ENCODE measurements around the gene WFDC5. TPM values are rescaled to one million over a fixed set of nuclear protein-coding genes. Genes with fewer than 3 reads are reported as not detected.

WFDC5 gene
- polyA plus RNA-seq, 1 of the 3 experiments (the other 2 are of a cell fraction), result 0.08 TPM

- no peaks in the 10 kb centered on the region for H3K9me3 ChIP-seq
- H4K20me1 ChIP-seq (ENCODE audit: insufficient read depth), result no peaks in the 10 kb centered on the region
- H3K27me3 ChIP-seq (ENCODE audit: insufficient read depth), result no peaks in the 10 kb centered on the region
- peaks cover 16 to 33% of the 10 kb centered on the region in 2 experiments for H3K36me3 ChIP-seq (replicated peaks in 1 of 2; ENCODE audit: control insufficient read depth in 1 of 2, insufficient read depth in 2 of 2, low read length in 1 of 2)
- no peaks in the 10 kb centered on the region for H3K79me2 ChIP-seq (ENCODE audit: insufficient read depth)
- peaks cover 0 to 4% of the 10 kb centered on the region in 2 experiments; a peak in 1 of 4 replicates for H3K4me1 ChIP-seq (ENCODE audit: control insufficient read depth in 1 of 2, insufficient read depth in 2 of 2, low read depth in 1 of 2, low read length in 1 of 2)
- DNase-seq, result no peak
- ChIA-PET POLR2A (no interaction called here), CTCF (interaction anchor here (2.3 to 3.0 kb wide), 2 partner anchors 13 to 39 kb away, joined by 11 to 17 read pairs; no protein-coding TSS in a partner anchor)
- WGBS (ENCODE audit: low lambda C conversion rate), result 95% methylated on average over 1 of the region's 1 CpG
- no peaks in the 10 kb centered on the region for H3K9me2 ChIP-seq
- TF ChIP-seq TCF12 (IDR thresholded peaks at IDR 0.05) (no peak), SMC3 (IDR thresholded peaks at IDR 0.05; ENCODE audit: low read depth, low read length) (no peak), GABPA (IDR thresholded peaks at IDR 0.05; ENCODE audit: low read depth) (no peak)
- TF ChIP-seq, protein P1, sequence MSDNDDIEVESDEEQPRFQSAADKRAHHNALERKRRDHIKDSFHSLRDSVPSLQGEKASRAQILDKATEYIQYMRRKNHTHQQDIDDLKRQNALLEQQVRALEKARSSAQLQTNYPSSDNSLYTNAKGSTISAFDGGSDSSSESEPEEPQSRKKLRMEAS (IDR thresholded peaks at IDR 0.05; ENCODE audit: low read depth), result no peak
- TF ChIP-seq, protein P2, sequence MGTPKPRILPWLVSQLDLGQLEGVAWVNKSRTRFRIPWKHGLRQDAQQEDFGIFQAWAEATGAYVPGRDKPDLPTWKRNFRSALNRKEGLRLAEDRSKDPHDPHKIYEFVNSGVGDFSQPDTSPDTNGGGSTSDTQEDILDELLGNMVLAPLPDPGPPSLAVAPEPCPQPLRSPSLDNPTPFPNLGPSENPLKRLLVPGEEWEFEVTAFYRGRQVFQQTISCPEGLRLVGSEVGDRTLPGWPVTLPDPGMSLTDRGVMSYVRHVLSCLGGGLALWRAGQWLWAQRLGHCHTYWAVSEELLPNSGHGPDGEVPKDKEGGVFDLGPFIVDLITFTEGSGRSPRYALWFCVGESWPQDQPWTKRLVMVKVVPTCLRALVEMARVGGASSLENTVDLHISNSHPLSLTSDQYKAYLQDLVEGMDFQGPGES (IDR thresholded peaks at IDR 0.05; ENCODE audit: low read depth, low read length), result no peak
- H2AFZ ChIP-seq (ENCODE audit: low read depth), result no peak overlapping the region
- H3F3A ChIP-seq (replicated peaks; ENCODE audit: insufficient read depth), result peaks cover 14% of the 10 kb centered on the region
- no peak overlapping the region for H3K4me3 ChIP-seq (ENCODE audit: low read depth in 2 of 2, low read length in 1 of 2)
- H3K4me2 ChIP-seq, result no peak overlapping the region
- H3K27ac ChIP-seq (ENCODE audit: low read depth in 2 of 2, low read length in 1 of 2), result no peak overlapping the region
- no peak overlapping the region for H3K9ac ChIP-seq
These were observed 31.8 kb downstream of the WFDC5 start for GRCh38 chr20:45083127-45083526.

DNA sequence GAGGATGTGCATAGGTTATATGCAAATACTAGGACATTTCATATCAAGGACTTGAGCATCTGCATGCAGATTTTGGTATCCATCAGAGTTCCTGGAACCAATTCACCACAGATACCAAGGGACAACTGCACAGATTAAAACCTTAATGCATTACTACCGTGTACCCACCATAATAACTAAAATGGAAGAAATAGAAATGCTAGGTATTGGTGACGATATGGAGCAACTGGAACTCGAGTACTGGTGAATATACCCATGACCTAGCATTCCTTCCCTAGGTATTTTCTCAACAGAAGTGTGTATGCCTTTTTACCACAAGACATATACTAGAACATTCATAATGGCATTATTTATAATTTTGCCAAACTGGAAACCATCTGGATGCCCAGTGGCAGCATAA, 32.5 kb downstream of the WFDC5 start:
- no peaks in the 10 kb centered on the region for H3K27me3 ChIP-seq (ENCODE audit: insufficient read depth)
- TF ChIP-seq TEAD4 (IDR thresholded peaks at IDR 0.05; ENCODE audit: borderline replicate concordance, insufficient read depth) (no peak), POLR2AphosphoS5 (IDR thresholded peaks at IDR 0.05; ENCODE audit: low read depth, low read length) (no peak), TAF1 (IDR thresholded peaks at IDR 0.05; ENCODE audit: borderline replicate concordance, low read depth, low read length) (no peak), FOXM1 (IDR thresholded peaks at IDR 0.05; ENCODE audit: low read depth) (no peak), RFX5 (IDR thresholded peaks at IDR 0.05; ENCODE audit: low read length) (no peak), RXRA (IDR thresholded peaks at IDR 0.05; ENCODE audit: borderline replicate concordance, low read depth) (no peak), ELF1 (IDR thresholded peaks at IDR 0.05) (no peak), JUND (IDR thresholded peaks at IDR 0.05) (no peak)
- TF ChIP-seq, protein P3, sequence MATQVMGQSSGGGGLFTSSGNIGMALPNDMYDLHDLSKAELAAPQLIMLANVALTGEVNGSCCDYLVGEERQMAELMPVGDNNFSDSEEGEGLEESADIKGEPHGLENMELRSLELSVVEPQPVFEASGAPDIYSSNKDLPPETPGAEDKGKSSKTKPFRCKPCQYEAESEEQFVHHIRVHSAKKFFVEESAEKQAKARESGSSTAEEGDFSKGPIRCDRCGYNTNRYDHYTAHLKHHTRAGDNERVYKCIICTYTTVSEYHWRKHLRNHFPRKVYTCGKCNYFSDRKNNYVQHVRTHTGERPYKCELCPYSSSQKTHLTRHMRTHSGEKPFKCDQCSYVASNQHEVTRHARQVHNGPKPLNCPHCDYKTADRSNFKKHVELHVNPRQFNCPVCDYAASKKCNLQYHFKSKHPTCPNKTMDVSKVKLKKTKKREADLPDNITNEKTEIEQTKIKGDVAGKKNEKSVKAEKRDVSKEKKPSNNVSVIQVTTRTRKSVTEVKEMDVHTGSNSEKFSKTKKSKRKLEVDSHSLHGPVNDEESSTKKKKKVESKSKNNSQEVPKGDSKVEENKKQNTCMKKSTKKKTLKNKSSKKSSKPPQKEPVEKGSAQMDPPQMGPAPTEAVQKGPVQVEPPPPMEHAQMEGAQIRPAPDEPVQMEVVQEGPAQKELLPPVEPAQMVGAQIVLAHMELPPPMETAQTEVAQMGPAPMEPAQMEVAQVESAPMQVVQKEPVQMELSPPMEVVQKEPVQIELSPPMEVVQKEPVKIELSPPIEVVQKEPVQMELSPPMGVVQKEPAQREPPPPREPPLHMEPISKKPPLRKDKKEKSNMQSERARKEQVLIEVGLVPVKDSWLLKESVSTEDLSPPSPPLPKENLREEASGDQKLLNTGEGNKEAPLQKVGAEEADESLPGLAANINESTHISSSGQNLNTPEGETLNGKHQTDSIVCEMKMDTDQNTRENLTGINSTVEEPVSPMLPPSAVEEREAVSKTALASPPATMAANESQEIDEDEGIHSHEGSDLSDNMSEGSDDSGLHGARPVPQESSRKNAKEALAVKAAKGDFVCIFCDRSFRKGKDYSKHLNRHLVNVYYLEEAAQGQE (IDR thresholded peaks at IDR 0.05; ENCODE audit: low read depth, low read length), result no peak
- TF ChIP-seq, protein P4, sequence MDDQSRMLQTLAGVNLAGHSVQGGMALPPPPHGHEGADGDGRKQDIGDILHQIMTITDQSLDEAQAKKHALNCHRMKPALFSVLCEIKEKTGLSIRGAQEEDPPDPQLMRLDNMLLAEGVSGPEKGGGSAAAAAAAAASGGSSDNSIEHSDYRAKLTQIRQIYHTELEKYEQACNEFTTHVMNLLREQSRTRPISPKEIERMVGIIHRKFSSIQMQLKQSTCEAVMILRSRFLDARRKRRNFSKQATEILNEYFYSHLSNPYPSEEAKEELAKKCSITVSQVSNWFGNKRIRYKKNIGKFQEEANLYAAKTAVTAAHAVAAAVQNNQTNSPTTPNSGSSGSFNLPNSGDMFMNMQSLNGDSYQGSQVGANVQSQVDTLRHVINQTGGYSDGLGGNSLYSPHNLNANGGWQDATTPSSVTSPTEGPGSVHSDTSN (IDR thresholded peaks at IDR 0.05), result no peak
- TF ChIP-seq, protein P2 (IDR thresholded peaks at IDR 0.05; ENCODE audit: low read depth, low read length), result no peak
- ChIA-PET POLR2A (no interaction called here), CTCF (interaction anchor here (2.3 to 3.0 kb wide), 2 partner anchors 14 to 38 kb away, joined by 11 to 17 read pairs; no protein-coding TSS in a partner anchor)
- H3K4me3 ChIP-seq (ENCODE audit: low read depth in 2 of 2, low read length in 1 of 2), result no peak overlapping the region
- H3K36me3 ChIP-seq (replicated peaks in 1 of 2; ENCODE audit: control insufficient read depth in 1 of 2, insufficient read depth in 2 of 2, low read length in 1 of 2), result peaks cover 16 to 33% of the 10 kb centered on the region in 2 experiments
- 99% methylated on average over 3 of the region's 3 CpGs for WGBS (ENCODE audit: low lambda C conversion rate)
- no peak overlapping the region for H3K4me2 ChIP-seq
- DNase-seq, result no peak
- no peaks in the 10 kb centered on the region for H3K9me2 ChIP-seq
- H3K4me1 ChIP-seq (ENCODE audit: control insufficient read depth in 1 of 2, insufficient read depth in 2 of 2, low read depth in 1 of 2, low read length in 1 of 2), result peaks cover 0 to 1% of the 10 kb centered on the region in 2 experiments; a peak in 1 of 4 replicates
- no peak overlapping the region for H2AFZ ChIP-seq (ENCODE audit: low read depth)
- no peak overlapping the region for H3K9ac ChIP-seq
- H4K20me1 ChIP-seq (ENCODE audit: insufficient read depth), result no peaks in the 10 kb centered on the region
- no peak overlapping the region for H3K27ac ChIP-seq (ENCODE audit: low read depth in 2 of 2, low read length in 1 of 2)
- peaks cover 9% of the 10 kb centered on the region for H3F3A ChIP-seq (replicated peaks; ENCODE audit: insufficient read depth)
- H3K79me2 ChIP-seq (ENCODE audit: insufficient read depth), result no peaks in the 10 kb centered on the region
- no peaks in the 10 kb centered on the region for H3K9me3 ChIP-seq

Measured in SK-N-SH (cell line).